ENCODE results near the gene TNF. TPM values are rescaled to one million over a fixed set of nuclear protein-coding genes. Genes with fewer than 3 reads are reported as not detected.

TNF gene
- total and polyA plus RNA-seq, 2 donors (not counting 3 experiments of a cell fraction or from before 2014, with no cell fraction given): not detected

GRCh38 chr6:31607317-31607716 lies 32.0 kb downstream of the TNF start:
- CTCF ChIA-PET: interaction anchor here (1.6 to 2.4 kb wide), 3 partner anchors 9 to 56 kb away, joined by 5 to 10 read pairs (median 9); no protein-coding TSS in a partner anchor
- no peak for FAIRE-seq

More at GRCh38 chr6:31607317-31607716, 32.0 kb downstream of the TNF start:
- Histone ChIP-seq H3K27ac (ENCODE audit: insufficient read depth, low read depth, low read length) (no peak overlapping the region), H3K4me3 (replicated peaks in 1 of 3; ENCODE audit: insufficient read depth in 1 of 3, low read depth in 1 of 3, low read length in 3 of 3) (no peak overlapping the region), H3K79me2 (ENCODE audit: control insufficient read depth, insufficient read depth, low read length) (no peaks in the 10 kb centered on the region), H3K36me3 (ENCODE audit: control insufficient read depth in 2 of 2, extremely low read depth in 1 of 2, insufficient read depth in 2 of 2, low read length in 2 of 2) (no peaks in the 10 kb centered on the region), H4K20me1 (replicated peaks; ENCODE audit: control insufficient read depth, extremely low read depth, insufficient read depth, low read length) (no peaks in the 10 kb centered on the region), H3K9ac (replicated peaks; ENCODE audit: extremely low read depth, insufficient read depth, low read length) (no peak overlapping the region), H3K9me3 (replicated peaks; ENCODE audit: control insufficient read depth, insufficient read depth, low read length) (no peaks in the 10 kb centered on the region), H3K4me2 (ENCODE audit: insufficient read depth, low read length) (no peak overlapping the region), H3K9me1 (replicated peaks; ENCODE audit: control insufficient read depth, extremely low read depth, insufficient read depth, low read length) (no peaks in the 10 kb centered on the region), H2AFZ (ENCODE audit: low read depth, low read length) (no peak overlapping the region), H3K27me3 (ENCODE audit: control insufficient read depth in 2 of 2, insufficient read depth in 2 of 2, low read length in 2 of 2) (no peaks in the 10 kb centered on the region), H3K4me1 (ENCODE audit: control insufficient read depth, extremely low read depth, insufficient read depth, low read length) (no peaks in the 10 kb centered on the region)
- POLR2A ChIA-PET: interaction anchor here (0.7 kb wide), 1 partner anchor 112 kb away, joined by 3 read pairs; no protein-coding TSS in a partner anchor
- intact Hi-C loops (cut with micrococcal nuclease) (no loop called here), dilution Hi-C loops (cut with MboI; ENCODE audit: extremely low pct_ligation_motif_present, low sequenced_read_pairs) (no loop called here)
- no peak for TF ChIP-seq EZH2 (IDR thresholded peaks at IDR 0.05; ENCODE audit: borderline replicate concordance, low read depth, low read length, severe bottlenecking)
- TF ChIP-seq GATA2 (IDR thresholded peaks at IDR 0.05; ENCODE audit: insufficient read depth, insufficient read length, low read depth, low read length): no peak
- no peak for TF ChIP-seq FOS (IDR thresholded peaks at IDR 0.05; ENCODE audit: borderline replicate concordance, insufficient read depth, low read length)
- no peak for TF ChIP-seq MAX (IDR thresholded peaks at IDR 0.05; ENCODE audit: insufficient read depth, insufficient read length)
- TF ChIP-seq JUN (IDR thresholded peaks at IDR 0.05; ENCODE audit: borderline replicate concordance, insufficient read depth, insufficient read length, low read depth): no peak
- TF ChIP-seq MYC (IDR thresholded peaks at IDR 0.05; ENCODE audit: low read depth, low read length): no peak
- TF ChIP-seq CTCF (IDR thresholded peaks at IDR 0.05; ENCODE audit: extremely low read depth in 1 of 2, insufficient read depth in 1 of 2, low read depth in 1 of 2, low read length in 2 of 2): no peak
- TF ChIP-seq POLR2A (IDR thresholded peaks at IDR 0.05; ENCODE audit: low read depth, low read length): no peak
- TF ChIP-seq POLR2AphosphoS5 (IDR thresholded peaks at IDR 0.05; ENCODE audit: insufficient read depth, low read depth, low read length): no peak
- BruUV-seq (replicated peaks): no TSS peak
- no peak for DNase-seq (ENCODE audit: low read depth, low spot score)

Measured in endothelial cell of umbilical vein (primary cell).